ENCODE measurements around the gene POM121C.
A peak's percentile ranks its signal among the peaks of the same experiment; 100 is the strongest.
"Not testable (repeated sequence)": the region's sequence is repeated elsewhere in the genome, so short reads cannot be mapped to it uniquely, and the experiment has no call there.

POM121C gene

GRCh38 chr7:75485979-75486643 is at the start of gene POM121C:
TSS of gene POM121C (minus strand) at chr7:75486299. CDS start at chr7:75441496, 44,803 bp downstream.
- peak; percentile 87 for DNase-seq

GRCh38 chr7:75534727-75535307 is 48.7 kb upstream of the POM121C start:
- DNase-seq, result no peak

- DNase-seq, result no peak
These were observed 47.8 kb upstream of the POM121C start for GRCh38 chr7:75533926-75534325.

GRCh38 chr7:75532639-75533038 is 46.5 kb upstream of the POM121C start:
- DNase-seq, result no peak

- DNase-seq, result no peak
These were observed 45.3 kb upstream of the POM121C start for GRCh38 chr7:75531359-75531821.

GRCh38 chr7:75527224-75527722 is 41.2 kb upstream of the POM121C start:
- not testable (repeated sequence) for DNase-seq

GRCh38 chr7:75521727-75522126 is 35.6 kb upstream of the POM121C start:
- DNase-seq, result not testable (repeated sequence)

GRCh38 chr7:75518842-75519241 is 32.7 kb upstream of the POM121C start:
- not testable (repeated sequence) for DNase-seq

GRCh38 chr7:75509033-75509432 is 22.9 kb upstream of the POM121C start:
- not testable (repeated sequence) for DNase-seq

GRCh38 chr7:75492020-75492419 is 5.9 kb upstream of the POM121C start, which contains the start of gene SPDYE5:
TSS of gene SPDYE5 (plus strand) at chr7:75492320. CDS start at chr7:75494048, 1,728 bp downstream.
- DNase-seq, result not testable (repeated sequence)

GRCh38 chr7:75485355-75485978 is 632 bp downstream of the POM121C start:
- DNase-seq, result peak; percentile 3

- not testable (repeated sequence) for DNase-seq
These were observed 5.8 kb downstream of the POM121C start for GRCh38 chr7:75480313-75480712.

GRCh38 chr7:75477457-75477856 is 8.6 kb downstream of the POM121C start:
- not testable (repeated sequence) for DNase-seq

- DNase-seq, result not testable (repeated sequence)
These were observed 15.9 kb downstream of the POM121C start for GRCh38 chr7:75470166-75470565.

GRCh38 chr7:75460541-75460940 is 25.6 kb downstream of the POM121C start:
- not testable (repeated sequence) for DNase-seq

- not testable (repeated sequence) for DNase-seq
These were observed 28.1 kb downstream of the POM121C start for GRCh38 chr7:75458034-75458433.

GRCh38 chr7:75456403-75456802 is 29.7 kb downstream of the POM121C start:
- DNase-seq, result not testable (repeated sequence)

- DNase-seq, result not testable (repeated sequence)
These were observed 33.6 kb downstream of the POM121C start for GRCh38 chr7:75452494-75452955.

- not testable (repeated sequence) for DNase-seq
These were observed 36.2 kb downstream of the POM121C start for GRCh38 chr7:75449946-75450345.

GRCh38 chr7:75442465-75443111 is 43.5 kb downstream of the POM121C start:
- DNase-seq, result not testable (repeated sequence)

GRCh38 chr7:75442101-75442464 is 44.0 kb downstream of the POM121C start:
- DNase-seq, result not testable (repeated sequence)

GRCh38 chr7:75439000-75439399 is 47.1 kb downstream of the POM121C start:
- DNase-seq, result not testable (repeated sequence)

- not testable (repeated sequence) for DNase-seq
These were observed 62.6 kb downstream of the POM121C start for GRCh38 chr7:75423481-75423880.
